Fibroblast of lung (primary cell): ENCODE data around the gene NLRP3. TPM values are rescaled to one million over a fixed set of nuclear protein-coding genes. Genes with fewer than 3 reads are reported as not detected.

Experiments
- DNase-seq, 2 donors: peaks; one replicate each; pipeline versions ENCODE4 v3.0.0 to v3.0.0-alpha.2; 2010; ENCODE audit warnings: low read depth in 2 of 2
- H2AFZ ChIP-seq: 2 replicates; pipeline ENCODE4 v1.5.1; 2012; ENCODE audit warnings: low read length, control low read depth, inconsistent platforms
- H3K27ac ChIP-seq: 2 replicates; pipeline ENCODE4 v1.5.1; 2011; ENCODE audit warnings: low read length, control low read depth; ENCODE audit not compliant: insufficient read depth
- H3K27me3 ChIP-seq: 2 replicates; pipeline ENCODE4 v1.5.1; 2011; ENCODE audit warnings: mild to moderate bottlenecking, low read length; ENCODE audit not compliant: control insufficient read depth, insufficient read depth
- H3K36me3 ChIP-seq: 2 replicates; pipeline ENCODE4 v1.5.1; 2011; ENCODE audit warnings: low read length; ENCODE audit not compliant: control insufficient read depth, insufficient read depth
- H3K4me1 ChIP-seq: 2 replicates; pipeline ENCODE4 v1.5.1; 2011; ENCODE audit warnings: low read length; ENCODE audit not compliant: control insufficient read depth, insufficient read depth; ENCODE audit errors: extremely low read depth
- H3K4me2 ChIP-seq: 2 replicates; pipeline ENCODE4 v1.5.1; 2011; ENCODE audit warnings: low read length, control low read depth; ENCODE audit not compliant: insufficient read depth; ENCODE audit errors: extremely low read depth
- H3K4me3 ChIP-seq, 4 experiments: fragments of 200-600 bp in 1 of 4; sonication (generic) in 1 of 4; replicated peaks in 1 of 4; 2 replicates each; pipeline ENCODE4 v1.5.1; 2011 to 2016; ENCODE audit warnings: low read length in 4 of 4, low read depth in 3 of 4, mild to moderate bottlenecking in 3 of 4, control low read depth in 2 of 4, inconsistent platforms in 1 of 4, mixed read lengths in 1 of 4; ENCODE audit not compliant: insufficient read depth in 1 of 4; ENCODE audit errors: control extremely low read depth in 1 of 4
- H3K79me2 ChIP-seq: 2 replicates; pipeline ENCODE4 v1.5.1; 2012; ENCODE audit warnings: mild to moderate bottlenecking, low read length, inconsistent platforms; ENCODE audit not compliant: control insufficient read depth, insufficient read depth
- H3K9ac ChIP-seq: 2 replicates; pipeline ENCODE4 v1.5.1; 2011; ENCODE audit warnings: mild to moderate bottlenecking, low read length, control low read depth; ENCODE audit not compliant: insufficient read depth
- H3K9me3 ChIP-seq: 2 replicates; pipeline ENCODE4 v1.5.1; 2012; ENCODE audit warnings: low read depth, low read length; ENCODE audit not compliant: control insufficient read depth, insufficient read depth
- H4K20me1 ChIP-seq: 2 replicates; pipeline ENCODE4 v1.5.1; 2011; ENCODE audit warnings: low read length; ENCODE audit not compliant: control insufficient read depth, insufficient read depth; ENCODE audit errors: extremely low read depth
- EZH2 ChIP-seq: IDR thresholded peaks from 2 replicates; pipeline ENCODE4 v1.5.1; 2012; ENCODE audit warnings: low read length, control low read depth, mild to moderate bottlenecking; ENCODE audit errors: missing control alignments
- polyA plus RNA-seq, 2 donors: library from polyadenylated mRNA; depleted of rRNA in 1 of 2; stranded (reverse) in 1 of 2; unstranded in 1 of 2; fragments of >200 nt; gene quantifications; 2 replicates each; pipeline ENCODE4 v1.2.1, GENCODE V29; 2011 to 2012; ENCODE audit warnings: missing spikeins in 1 of 2
- total RNA-seq: library from RNA; depleted of rRNA; stranded (reverse); fragments of >200 nt; gene quantifications from 2 replicates; pipeline ENCODE4 v1.2.1, GENCODE V29; 2014
- TF ChIP-seq, protein P1 (sequence below), 2 donors: IDR thresholded peaks in 1 of 2; conservative IDR thresholded peaks in 1 of 2; 1 replicate in 1 of 2; 2 replicates in 1 of 2; pipeline ENCODE4 v1.5.1; 2011 to 2012; ENCODE audit warnings: low read length in 2 of 2, control low read depth in 1 of 2, inconsistent platforms in 1 of 2, low read depth in 1 of 2, mild to moderate bottlenecking in 1 of 2

Gene NLRP3
- total and polyA plus RNA-seq, 2 donors (not counting 1 experiment from before 2014, with no cell fraction given): under 0.01 to 0.07 TPM

DNA sequence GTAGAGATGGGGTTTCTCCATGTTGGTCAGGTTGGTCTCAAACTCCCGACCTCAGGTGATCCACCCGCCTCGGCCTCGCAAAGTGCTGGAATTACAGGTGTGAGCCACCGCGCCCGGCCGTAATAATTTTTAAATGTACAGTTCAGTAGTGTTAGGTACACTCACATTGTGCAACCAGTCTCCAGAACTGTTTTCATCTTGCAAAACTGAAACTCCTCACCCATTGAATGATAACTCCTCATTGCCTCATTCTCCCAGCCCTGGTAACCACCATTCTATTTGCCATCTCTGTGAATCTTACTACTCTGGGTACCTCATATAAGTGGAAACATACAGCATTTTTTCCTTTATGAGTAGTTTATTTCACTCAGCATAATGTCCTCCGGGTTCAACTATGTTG lies 3.4 kb downstream of the NLRP3 start:
- no peaks in the 10 kb centered on the region for H3K27me3 ChIP-seq
- no peaks in the 10 kb centered on the region for H3K9me3 ChIP-seq
- no peak overlapping the region for H3K27ac ChIP-seq
- no peaks in the 10 kb centered on the region for H3K36me3 ChIP-seq
- no peaks in the 10 kb centered on the region for H3K4me1 ChIP-seq
- H4K20me1 ChIP-seq: no peaks in the 10 kb centered on the region
- no peak overlapping the region for H3K9ac ChIP-seq
- H3K79me2 ChIP-seq: no peaks in the 10 kb centered on the region
- no peak overlapping the region for H3K4me3 ChIP-seq
- H2AFZ ChIP-seq: no peak overlapping the region
- no peak for DNase-seq
- no peak for TF ChIP-seq EZH2
- TF ChIP-seq, protein P1, sequence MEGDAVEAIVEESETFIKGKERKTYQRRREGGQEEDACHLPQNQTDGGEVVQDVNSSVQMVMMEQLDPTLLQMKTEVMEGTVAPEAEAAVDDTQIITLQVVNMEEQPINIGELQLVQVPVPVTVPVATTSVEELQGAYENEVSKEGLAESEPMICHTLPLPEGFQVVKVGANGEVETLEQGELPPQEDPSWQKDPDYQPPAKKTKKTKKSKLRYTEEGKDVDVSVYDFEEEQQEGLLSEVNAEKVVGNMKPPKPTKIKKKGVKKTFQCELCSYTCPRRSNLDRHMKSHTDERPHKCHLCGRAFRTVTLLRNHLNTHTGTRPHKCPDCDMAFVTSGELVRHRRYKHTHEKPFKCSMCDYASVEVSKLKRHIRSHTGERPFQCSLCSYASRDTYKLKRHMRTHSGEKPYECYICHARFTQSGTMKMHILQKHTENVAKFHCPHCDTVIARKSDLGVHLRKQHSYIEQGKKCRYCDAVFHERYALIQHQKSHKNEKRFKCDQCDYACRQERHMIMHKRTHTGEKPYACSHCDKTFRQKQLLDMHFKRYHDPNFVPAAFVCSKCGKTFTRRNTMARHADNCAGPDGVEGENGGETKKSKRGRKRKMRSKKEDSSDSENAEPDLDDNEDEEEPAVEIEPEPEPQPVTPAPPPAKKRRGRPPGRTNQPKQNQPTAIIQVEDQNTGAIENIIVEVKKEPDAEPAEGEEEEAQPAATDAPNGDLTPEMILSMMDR (conservative IDR thresholded peaks at IDR 0.05 in 1 of 2, IDR thresholded peaks at IDR 0.05 in 1 of 2; ENCODE audit: low read depth in 1 of 2, low read length in 2 of 2): no peak
- H3K4me2 ChIP-seq: no peak overlapping the region

DNA sequence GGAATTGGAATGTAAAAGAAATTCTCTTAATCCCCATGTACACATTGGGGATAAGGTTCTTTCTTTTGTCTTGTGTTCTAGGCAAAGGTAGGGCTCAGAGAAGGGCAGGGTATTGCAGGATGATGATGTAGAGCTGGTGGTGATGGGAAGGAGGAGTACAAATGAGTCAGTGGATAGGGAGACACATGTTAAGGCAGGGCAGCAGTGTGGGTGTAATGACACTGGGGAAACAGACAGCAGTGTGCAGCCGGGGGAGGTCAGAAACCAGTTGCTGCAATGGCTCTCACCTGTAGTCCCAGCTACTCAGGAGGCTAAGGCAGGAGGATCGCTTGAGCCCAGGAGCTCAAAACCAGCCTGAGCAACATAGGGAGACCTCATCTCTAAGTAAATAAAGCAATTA lies 5.1 kb downstream of the NLRP3 start:
- DNase-seq: no peak
- Histone ChIP-seq H3K36me3 (no peaks in the 10 kb centered on the region), H3K4me1 (no peaks in the 10 kb centered on the region), H3K4me2 (no peak overlapping the region), H4K20me1 (no peaks in the 10 kb centered on the region), H2AFZ (no peak overlapping the region), H3K27ac (no peak overlapping the region), H3K27me3 (no peaks in the 10 kb centered on the region), H3K9ac (no peak overlapping the region), H3K9me3 (no peaks in the 10 kb centered on the region), H3K4me3 (no peak overlapping the region), H3K79me2 (no peaks in the 10 kb centered on the region)
- TF ChIP-seq, protein P1 (conservative IDR thresholded peaks at IDR 0.05 in 1 of 2, IDR thresholded peaks at IDR 0.05 in 1 of 2; ENCODE audit: low read depth in 1 of 2, low read length in 2 of 2): no peak
- TF ChIP-seq EZH2: no peak

- Histone ChIP-seq H3K27me3 (no peaks in the 10 kb centered on the region), H3K27ac (no peak overlapping the region), H3K4me1 (no peaks in the 10 kb centered on the region), H3K36me3 (no peaks in the 10 kb centered on the region), H3K4me2 (no peak overlapping the region), H3K4me3 (no peak overlapping the region), H3K9me3 (no peaks in the 10 kb centered on the region), H2AFZ (no peak overlapping the region), H3K9ac (no peak overlapping the region), H4K20me1 (no peaks in the 10 kb centered on the region), H3K79me2 (no peaks in the 10 kb centered on the region)
- TF ChIP-seq, protein P1 (conservative IDR thresholded peaks at IDR 0.05 in 1 of 2, IDR thresholded peaks at IDR 0.05 in 1 of 2; ENCODE audit: low read depth in 1 of 2, low read length in 2 of 2): no peak
- TF ChIP-seq EZH2: no peak
- DNase-seq: no peak
These were observed 13.5 kb downstream of the NLRP3 start for GRCh38 chr1:247429496-247429895.
